ENCODE results near the gene TIGAR.

Gene TIGAR, protein sequence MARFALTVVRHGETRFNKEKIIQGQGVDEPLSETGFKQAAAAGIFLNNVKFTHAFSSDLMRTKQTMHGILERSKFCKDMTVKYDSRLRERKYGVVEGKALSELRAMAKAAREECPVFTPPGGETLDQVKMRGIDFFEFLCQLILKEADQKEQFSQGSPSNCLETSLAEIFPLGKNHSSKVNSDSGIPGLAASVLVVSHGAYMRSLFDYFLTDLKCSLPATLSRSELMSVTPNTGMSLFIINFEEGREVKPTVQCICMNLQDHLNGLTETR

DNA sequence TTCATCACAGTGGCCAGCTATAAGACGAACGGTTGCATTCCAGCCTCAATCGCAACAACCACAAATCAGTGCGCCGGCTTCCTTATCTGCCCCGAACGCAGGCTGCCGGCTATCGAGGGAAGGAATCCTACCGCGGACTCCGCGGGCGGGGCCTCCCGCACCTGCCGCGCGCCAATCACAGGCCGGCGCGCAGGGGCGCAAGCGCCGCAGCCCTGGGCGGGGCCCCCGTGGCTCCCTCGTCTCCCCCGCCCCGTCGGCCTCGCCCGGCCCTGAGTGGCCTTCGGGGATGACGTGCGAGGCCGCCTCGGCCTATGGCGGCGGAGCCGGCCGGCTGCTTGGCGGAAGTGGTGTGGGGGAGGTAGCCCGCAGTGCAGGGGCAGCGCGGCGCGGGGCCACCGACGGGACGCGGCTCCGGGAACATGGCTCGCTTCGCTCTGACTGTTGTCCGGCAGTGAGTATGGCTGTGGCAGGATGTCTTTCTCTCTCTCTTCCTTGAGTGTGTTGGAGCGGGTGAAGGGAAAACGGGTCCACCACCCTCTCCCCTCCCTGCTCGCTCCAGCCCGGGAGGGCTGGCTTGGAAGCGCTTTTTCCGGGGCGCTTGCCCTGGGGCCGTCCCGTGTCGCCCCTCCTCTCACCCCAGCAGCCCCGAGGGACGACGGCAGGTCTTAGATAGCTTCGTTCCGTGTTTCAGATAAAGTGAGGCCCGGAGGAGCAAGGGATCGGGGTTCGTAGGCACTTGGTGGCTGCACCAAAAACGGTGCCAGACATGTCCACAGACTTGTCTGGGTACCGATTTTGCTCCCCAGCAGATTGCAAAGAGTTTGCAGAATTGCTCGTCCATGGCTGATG, at the start of gene TIGAR:
TSS of gene TIGAR (plus strand) at position 361 of the 849 bp plus-strand sequence. CDS start at position 420, 59 bp downstream.
- peak; percentile 94 for DNase-seq (ENCODE audit: low spot score)

DNA sequence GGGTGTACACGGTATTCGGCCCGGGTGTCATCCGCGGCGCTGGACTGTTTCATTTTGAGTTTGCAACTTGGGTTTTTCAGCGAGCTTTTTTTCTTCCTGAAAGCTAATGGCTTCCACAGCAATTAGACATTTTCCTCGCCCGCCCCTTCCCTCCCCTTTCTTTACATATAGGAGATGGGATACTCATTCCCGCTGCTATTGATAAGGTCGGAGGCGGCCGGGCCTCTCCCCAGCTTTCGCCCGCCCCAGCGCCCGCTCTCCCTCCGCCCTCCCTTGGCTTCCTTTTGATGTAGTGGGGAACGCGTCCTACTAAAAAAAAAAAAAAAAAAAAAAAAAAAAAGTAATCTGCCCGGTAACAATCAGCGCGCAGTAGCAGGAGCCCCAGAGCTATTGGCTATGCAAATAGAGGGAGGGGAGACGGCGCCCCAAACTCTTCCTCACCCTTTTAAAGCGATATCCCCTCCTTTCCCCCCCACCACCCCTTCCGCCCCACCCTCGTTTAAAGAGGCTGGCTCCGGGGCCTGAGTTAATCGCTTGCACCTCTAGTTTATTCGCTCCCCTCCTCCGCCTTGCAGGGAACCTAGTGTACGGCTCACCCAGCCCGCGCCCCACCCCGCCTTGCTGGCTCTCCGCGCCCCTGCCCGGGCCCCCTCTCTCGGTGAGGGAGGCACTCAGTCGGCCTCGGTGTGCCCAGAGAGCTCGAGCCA, 49.1 kb upstream of the TIGAR start:
- DNase-seq (ENCODE audit: low spot score), result peak; percentile 93

DNA sequence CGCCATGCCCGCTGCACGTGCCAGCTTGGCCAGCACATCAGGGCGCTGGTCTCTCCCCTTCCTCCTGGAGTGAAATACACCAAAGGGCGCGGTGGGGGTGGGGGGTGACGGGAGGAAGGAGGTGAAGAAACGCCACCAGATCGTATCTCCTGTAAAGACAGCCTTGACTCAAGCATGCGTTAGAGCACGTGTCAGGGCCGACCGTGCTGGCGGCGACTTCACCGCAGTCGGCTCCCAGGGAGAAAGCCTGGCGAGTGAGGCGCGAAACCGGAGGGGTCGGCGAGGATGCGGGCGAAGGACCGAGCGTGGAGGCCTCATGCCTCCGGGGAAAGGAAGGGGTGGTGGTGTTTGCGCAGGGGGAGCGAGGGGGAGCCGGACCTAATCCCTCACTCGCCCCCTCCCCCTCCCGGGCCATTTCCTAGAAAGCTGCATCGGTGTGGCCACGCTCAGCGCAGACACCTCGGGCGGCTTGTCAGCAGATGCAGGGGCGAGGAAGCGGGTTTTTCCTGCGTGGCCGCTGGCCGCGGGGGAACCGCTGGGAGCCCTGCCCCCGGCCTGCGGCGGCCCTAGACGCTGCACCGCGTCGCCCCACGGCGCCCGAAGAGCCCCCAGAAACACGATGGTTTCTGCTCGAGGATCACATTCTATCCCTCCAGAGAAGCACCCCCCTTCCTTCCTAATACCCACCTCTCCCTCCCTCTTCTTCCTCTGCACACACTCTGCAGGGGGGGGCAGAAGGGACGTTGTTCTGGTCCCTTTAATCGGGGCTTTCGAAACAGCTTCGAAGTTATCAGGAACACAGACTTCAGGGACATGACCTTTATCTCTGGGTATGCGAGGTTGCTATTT, 48.4 kb upstream of the TIGAR start:
- peak; percentile 84 for DNase-seq (ENCODE audit: low spot score)

DNA sequence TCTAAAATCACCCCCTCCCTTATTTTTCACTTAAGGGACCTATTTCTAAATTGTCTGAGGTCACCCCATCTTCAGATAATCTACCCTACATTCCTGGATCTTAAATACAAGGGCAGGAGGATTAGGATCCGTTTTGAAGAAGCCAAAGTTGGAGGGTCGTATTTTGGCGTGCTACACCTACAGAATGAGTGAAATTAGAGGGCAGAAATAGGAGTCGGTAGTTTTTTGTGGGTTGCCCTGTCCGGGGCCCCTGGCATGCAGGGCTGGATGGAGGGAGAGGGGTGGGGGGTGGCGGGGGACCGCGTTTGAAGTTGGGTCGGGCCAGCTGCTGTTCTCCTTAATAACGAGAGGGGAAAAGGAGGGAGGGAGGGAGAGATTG, 47.8 kb upstream of the TIGAR start:
- no peak for DNase-seq (ENCODE audit: low spot score)

DNA sequence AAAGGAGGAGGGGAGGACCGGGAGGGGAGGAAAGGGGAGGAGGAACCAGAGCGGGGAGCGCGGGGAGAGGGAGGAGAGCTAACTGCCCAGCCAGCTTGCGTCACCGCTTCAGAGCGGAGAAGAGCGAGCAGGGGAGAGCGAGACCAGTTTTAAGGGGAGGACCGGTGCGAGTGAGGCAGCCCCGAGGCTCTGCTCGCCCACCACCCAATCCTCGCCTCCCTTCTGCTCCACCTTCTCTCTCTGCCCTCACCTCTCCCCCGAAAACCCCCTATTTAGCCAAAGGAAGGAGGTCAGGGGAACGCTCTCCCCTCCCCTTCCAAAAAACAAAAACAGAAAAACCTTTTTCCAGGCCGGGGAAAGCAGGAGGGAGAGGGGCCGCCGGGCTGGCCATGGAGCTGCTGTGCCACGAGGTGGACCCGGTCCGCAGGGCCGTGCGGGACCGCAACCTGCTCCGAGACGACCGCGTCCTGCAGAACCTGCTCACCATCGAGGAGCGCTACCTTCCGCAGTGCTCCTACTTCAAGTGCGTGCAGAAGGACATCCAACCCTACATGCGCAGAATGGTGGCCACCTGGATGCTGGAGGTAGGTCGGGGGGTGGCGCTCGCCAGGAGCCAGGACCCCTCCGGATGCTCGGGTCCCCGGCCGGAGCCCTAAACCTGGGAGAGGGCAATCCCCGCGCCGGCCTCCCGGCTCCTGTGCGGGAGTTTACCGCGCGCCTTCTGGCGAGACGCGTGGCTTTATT, 47.2 kb upstream of the TIGAR start, which contains the start of gene CCND2:
TSS of gene CCND2 (plus strand) at position 111 of the 744 bp plus-strand sequence. CDS start at position 390, 279 bp downstream.
- DNase-seq (ENCODE audit: low spot score), result peak; percentile 92

DNA sequence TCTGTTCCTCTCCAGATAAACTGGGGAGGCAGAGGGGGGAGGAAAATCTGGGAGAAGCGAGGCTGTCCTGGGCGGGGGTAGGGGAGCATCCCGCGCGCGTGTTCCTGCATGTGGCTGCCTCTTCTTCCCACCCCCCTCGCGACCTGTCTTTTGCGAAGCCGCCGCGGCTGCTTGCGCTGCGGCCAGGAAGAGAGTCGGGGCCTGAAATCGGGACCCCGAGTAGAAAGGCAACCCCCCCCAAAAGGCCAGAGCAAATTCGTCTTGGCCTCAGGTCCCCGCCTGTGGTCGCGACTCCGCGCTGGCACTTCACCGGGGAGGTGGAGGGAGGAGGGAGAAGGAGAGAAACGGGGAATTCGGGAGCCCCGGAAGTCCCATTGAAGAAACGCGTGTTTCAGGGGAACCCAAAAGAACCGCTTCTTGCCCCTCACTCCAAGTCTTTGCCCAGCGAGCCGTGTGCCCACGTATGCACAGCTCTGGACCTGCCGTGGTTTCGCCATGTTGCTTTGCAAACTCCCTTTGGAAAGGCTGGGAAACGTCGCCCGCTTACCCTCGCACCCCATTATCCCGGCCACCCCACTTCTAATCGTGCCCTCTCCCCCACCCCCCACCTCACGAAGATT, 46.5 kb upstream of the TIGAR start:
- DNase-seq (ENCODE audit: low spot score), result no peak

DNA sequence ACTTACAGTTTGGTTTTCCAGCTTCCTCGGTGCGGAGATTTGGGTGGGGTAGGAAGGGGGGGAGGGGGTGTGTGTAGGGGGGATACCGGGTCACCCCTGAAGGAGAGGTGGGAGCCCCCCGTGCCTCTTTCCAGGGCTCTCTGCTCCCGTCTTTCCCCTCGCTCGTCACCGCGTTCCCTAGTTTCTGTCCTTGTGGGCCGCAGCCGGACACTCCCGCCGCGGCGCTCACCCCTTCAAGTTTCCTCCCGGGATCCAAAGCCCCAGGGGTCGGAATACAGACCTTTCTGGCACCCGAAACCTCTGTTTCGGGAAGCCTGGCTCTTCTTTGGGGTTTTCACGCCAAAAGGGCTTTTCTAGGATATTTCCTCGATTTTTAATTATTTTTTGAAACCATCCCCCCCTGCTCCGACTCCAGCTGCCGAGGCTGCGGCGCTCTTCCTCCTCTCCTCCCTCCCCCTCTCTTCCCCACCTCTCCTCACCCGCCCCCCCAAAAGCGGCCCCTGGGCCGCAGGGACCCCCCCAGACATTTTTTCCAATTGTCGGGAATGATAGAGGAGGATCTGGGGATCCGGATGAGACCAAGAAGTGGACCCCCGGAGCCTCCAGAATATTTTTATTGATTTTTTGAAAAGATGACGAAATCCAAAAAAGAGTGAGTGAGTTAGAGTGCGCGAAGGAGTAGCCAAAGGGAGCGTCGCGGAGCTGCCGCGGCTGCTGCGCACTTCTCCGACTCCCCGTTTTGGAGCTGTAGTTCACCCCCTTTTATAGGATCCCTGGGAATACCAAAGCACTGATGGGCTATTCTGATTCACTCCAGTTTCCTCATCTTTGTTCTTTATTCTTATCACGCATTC, 45.8 kb upstream of the TIGAR start:
- DNase-seq (ENCODE audit: low spot score), result no peak

DNA sequence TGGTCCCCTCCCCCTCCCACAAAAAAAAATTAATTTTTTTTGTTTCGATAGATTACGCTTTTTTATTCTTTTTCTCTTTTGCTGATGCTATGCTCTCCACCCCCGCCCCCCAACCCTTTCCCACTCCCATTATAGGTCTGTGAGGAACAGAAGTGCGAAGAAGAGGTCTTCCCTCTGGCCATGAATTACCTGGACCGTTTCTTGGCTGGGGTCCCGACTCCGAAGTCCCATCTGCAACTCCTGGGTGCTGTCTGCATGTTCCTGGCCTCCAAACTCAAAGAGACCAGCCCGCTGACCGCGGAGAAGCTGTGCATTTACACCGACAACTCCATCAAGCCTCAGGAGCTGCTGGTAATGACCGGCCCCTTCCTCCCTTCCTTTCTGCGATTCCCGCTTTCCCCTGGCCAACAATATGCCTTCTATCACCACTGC, 45.1 kb upstream of the TIGAR start:
- DNase-seq (ENCODE audit: low spot score), result no peak

DNA sequence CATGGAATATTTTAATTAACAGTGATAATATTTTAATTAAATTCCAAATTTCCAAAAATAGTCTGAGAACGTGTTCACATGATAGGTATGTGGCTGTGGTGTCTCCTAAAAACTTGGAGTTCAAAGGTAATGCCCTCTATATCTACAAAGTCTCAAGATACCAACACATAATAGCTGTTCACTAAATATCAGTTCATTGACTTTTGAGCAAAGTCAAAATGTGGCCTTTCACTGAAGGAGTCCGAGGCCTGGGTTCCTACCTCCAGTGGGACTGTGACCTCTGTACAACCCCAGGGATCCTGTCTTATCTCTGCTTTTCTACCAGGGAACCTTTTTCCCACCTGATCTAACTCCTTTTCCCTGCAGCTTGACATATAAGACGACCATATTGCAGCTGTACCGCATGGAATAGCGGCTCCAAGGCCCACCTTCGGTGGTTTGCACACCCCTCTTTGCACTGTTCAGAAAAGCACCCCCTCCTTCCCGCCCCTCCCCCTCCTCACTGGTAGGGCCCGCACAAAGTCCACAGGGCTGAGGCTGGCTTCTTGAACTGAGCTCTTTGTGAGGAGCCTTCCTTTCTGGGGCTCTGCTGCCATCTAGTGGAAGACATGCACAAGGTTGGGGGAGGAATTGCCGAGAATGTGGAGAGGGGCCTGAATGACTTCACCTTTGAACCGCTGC, 44.3 kb upstream of the TIGAR start:
- peak; percentile 94 for DNase-seq (ENCODE audit: low spot score)

DNA sequence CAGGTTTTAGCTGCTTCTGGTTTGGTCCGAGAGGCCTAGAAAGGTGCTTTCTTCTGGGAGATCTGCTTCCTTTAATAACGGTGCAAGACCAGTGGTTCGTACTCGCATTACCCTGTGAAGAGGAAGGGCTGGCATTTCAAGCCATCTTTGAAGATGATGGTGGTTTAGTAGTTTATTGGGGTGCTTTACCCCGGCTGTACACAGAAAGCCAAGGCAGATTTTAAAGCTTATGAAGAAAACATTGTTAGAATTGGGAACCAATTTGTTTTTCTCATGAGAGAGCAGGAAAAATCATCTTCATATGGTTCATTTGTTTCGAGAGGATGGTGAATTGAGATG, 43.8 kb upstream of the TIGAR start:
- DNase-seq (ENCODE audit: low spot score), result no peak

DNA sequence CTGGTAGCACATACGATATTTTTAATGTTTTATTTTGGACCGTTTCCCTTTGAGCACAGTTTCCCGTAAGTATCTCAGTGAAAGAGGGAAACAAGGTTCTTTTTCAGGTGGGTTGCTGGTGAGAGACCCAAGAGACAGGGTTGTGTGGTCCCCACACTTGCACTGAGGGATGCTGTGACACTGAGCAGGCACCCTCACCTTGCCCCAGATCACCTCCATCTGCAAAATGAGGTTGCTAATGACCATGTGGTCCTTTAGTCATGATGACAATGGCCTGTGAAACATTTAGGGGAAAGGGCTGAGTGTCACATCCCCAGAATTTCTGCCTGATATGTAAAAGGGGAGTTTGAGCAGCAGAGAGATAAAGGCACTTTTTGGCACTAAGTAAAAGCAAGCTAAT, 43.2 kb upstream of the TIGAR start:
- DNase-seq (ENCODE audit: low spot score), result no peak

DNA sequence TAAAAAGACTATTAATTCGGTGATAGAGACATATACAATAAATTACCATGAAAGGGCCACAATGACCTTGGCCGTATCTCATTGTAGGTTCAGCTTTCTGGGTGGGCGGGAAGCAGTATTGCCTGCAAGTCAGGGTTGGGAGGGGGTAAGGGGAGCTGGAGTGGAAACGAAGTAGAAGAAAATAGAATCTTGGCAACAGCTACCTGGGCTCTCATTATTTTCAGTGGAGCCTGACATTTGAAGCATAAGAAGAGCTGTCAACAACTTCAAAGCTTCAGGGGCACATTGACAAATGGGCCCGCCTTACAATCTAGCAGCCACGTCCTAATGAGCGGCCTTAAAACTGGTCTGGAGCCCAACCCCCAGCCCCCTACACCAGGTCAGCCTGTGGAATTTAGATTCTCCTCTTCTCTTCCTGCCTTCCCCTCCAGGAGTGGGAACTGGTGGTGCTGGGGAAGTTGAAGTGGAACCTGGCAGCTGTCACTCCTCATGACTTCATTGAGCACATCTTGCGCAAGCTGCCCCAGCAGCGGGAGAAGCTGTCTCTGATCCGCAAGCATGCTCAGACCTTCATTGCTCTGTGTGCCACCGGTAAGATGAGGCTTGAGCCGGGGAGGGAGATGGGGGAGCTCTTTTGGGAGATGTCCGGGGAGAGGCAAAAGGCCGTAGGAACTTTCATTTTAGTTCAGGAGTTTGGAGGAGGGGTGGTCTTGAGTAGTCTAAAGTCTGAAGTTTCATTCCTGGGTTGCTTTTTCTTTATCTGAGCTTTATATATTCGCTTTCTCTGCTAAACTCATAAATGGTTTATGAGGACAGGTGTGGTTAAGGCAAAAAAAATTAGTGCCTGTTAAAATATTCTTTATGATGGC, 42.5 kb upstream of the TIGAR start:
- DNase-seq (ENCODE audit: low spot score), result no peak

DNA sequence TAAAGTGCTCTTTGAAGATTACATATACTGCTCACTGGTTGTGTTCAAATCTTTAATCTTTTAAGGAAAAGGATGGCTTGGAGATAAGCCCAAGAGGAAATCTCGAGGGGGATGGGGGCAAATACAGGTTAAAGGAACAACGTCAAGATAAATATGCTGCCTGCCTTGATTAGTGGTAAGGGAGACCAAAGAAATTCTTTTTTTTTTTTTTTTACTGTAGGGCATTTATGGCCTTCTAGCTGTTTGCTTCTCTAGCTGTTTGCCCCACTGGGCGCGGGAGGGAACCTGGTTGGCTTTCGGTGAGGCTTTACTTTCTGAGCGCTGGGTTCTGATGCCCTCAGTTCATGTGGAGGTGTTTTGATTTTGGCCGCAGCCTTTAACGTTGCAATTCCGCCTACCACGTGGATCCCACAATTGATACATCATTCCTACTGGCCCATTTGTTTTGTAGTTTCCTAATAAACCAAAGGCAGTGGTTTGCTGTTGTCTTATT, 41.8 kb upstream of the TIGAR start:
- DNase-seq (ENCODE audit: low spot score), result no peak

DNA sequence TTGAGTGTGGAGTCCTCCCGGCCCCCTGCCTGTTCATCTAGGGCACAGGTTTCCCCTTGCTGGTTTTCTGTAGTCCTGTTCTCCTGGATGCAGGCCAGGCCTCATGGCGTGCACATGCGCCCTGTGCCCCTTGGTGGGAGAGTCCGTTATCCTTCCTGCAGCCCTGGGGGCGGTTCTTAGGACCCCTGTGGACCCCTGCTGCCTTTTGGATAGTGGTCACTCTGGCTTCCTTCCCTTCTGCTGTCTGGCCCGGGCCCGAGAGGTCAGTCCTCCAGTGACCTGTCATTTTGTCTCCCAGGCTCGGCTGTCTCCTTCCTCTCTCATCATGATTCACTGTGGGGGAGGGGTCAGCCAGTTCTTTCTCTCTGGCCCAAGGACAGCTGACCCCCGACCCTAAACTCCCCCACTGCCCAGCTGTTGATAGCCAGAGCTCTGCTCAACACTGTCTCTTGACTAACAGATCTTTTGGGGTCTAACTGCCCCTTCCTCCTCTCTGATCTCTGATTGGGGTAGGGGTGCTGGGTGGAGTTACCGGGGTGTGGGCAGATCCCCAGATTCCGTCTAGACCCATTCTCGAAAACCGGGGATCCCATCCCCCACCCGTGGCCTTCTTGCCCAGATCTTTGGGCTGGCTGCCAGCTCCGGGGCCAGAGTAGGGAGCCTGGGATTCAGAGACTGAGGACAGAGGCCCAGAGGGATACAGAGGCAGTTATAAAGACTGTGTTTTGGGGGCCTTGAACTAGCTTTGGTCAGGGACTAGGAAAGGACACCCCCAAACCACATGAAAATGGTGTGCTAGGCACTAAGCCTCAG, 40.5 kb upstream of the TIGAR start:
- DNase-seq (ENCODE audit: low spot score), result no peak

DNA sequence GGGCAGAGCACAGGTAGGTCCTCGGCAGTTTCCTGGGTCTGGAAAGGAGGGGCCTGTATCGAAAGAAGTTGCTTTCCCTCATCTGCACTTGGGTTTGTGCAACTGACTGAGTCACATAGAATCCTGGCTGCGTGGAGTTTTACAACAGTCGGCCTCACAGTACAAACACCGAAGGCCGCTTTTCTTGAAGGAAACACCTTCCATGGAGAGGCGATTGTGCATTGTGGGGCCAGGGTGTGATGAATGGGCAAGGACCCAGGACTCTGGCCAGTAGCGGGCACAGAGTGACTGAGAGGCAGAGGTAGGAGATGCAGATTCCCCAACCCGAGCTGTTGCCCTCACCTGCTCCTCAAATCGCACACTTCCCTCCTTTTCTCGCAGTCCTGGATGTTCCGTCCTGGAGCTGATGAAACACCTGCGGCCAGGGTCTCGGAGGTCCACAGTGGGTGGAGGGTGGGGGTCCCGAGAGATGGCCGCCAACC, 39.8 kb upstream of the TIGAR start:
- DNase-seq (ENCODE audit: low spot score), result no peak

DNA sequence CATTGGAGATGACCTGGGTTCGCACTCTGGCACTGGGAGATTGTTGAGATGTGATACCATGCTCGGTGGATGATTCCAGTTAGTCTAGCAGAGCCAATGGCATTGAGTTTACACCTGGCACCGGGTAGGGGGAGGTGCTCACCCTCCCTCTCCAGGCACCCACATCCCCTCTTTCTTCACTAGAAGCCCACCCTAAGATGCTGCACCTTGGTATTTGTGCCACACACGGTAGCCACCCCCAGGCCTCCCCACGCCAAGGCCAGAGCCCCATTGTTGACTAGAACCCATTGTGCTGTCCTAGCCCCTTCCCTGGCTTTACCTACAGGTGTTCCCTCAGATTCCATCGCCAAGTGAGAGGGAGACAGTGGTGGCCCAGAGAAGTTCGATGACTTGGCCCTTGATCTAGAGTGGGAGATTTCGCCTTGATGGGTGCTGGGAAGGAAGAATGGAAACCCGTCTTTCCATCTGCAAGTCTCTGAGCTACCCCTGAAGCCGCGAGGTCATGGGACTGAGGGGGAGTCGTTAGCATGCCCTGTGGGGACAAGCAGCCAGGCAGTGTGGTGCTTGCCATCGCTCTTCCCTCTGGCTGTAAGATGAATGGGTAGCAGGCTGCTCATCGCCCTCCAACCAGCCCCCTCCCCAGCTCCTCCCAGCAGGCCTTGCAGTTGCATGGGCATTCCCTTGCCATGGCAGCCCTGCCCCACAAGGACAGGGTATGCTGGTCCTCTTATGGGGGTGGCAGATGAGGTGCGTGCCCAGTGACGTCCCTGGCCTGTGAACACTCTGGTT, 38.7 kb upstream of the TIGAR start:
- no peak for DNase-seq (ENCODE audit: low spot score)
